Measurements from ENCODE around the gene AP1M1.

Gene AP1M1

DNA sequence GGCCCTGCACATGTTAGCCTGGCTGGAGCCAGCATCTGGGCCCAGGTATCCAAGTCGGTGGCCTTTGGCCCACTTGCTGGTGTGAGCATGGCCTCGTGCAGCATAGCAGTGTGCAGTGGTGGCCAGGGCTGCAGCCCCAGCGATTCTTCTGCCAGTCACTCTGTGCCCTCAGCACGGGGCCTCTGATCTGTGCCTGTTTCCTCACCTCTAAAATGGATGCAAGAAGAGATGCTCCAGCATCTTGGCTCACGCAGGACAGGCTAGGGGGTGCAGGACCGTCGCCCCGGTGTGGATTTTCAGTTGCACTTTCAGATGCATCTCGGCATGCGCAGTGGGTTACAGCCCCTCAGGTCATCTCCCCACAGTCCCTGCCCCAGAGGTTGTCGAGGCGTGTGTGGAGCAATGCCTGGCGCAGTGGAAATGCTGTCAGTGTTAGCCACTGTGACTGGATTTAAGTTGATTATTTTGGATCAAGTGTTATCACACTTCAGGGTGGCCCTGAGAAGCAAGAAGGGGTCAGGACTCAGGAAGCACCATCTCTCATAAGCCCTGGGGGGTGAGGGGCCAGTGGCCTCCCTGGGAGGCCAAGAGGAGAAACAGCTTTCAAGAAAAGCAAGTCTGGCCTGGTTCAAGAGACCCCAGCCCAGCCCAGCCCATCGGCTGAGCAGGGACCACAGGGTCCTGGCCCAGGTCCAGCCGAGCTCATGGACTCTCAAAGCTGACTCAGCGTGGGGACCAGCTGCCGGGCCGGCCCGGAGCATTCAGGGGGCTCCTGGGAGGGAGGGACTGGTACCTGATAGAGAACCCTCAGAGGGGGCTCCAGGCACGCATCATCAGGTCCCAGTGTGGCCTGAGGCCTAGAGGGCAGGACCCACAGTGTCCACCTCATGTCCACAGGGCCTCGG, 27.8 kb downstream of the AP1M1 start:
- H3K27ac Mint-ChIP-seq: no peak overlapping the region
- no peaks in the 10 kb centered on the region for H3K27me3 Mint-ChIP-seq (ENCODE audit: low read depth)
- TF ChIP-seq, protein P1, sequence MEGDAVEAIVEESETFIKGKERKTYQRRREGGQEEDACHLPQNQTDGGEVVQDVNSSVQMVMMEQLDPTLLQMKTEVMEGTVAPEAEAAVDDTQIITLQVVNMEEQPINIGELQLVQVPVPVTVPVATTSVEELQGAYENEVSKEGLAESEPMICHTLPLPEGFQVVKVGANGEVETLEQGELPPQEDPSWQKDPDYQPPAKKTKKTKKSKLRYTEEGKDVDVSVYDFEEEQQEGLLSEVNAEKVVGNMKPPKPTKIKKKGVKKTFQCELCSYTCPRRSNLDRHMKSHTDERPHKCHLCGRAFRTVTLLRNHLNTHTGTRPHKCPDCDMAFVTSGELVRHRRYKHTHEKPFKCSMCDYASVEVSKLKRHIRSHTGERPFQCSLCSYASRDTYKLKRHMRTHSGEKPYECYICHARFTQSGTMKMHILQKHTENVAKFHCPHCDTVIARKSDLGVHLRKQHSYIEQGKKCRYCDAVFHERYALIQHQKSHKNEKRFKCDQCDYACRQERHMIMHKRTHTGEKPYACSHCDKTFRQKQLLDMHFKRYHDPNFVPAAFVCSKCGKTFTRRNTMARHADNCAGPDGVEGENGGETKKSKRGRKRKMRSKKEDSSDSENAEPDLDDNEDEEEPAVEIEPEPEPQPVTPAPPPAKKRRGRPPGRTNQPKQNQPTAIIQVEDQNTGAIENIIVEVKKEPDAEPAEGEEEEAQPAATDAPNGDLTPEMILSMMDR (IDR thresholded peaks at IDR 0.05; ENCODE audit: unreplicated experiment in 3 of 3): no peak
- H3K4me1 Mint-ChIP-seq: no peaks in the 10 kb centered on the region
- peaks cover 46% of the 10 kb centered on the region for H3K36me3 Mint-ChIP-seq (ENCODE audit: low read depth)
- no peak overlapping the region for H3K4me3 Mint-ChIP-seq
- H3K9me3 Mint-ChIP-seq: peaks cover 13% of the 10 kb centered on the region

DNA sequence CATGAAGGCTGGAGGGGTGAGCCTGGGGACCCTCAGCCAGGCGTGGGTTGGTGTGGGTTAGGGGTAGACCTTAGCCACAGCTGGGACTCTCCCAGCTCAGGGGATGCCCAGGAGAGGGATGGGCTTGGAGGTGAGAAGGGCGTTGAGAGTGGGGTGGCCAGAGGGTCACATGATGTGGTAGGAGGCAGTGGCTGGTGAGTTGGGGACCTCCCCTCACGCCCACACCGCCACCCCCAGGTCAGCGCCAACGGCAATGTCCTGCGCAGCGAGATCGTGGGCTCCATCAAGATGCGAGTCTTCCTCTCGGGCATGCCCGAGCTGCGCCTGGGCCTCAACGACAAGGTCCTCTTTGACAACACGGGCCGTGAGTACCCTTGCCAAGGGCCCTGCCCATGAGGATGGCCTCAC, 28.5 kb downstream of the AP1M1 start:
- peaks cover 43% of the 10 kb centered on the region for H3K36me3 Mint-ChIP-seq (ENCODE audit: low read depth)
- no peaks in the 10 kb centered on the region for H3K27me3 Mint-ChIP-seq (ENCODE audit: low read depth)
- no peak overlapping the region for H3K27ac Mint-ChIP-seq
- H3K9me3 Mint-ChIP-seq: peaks cover 8% of the 10 kb centered on the region
- H3K4me1 Mint-ChIP-seq: no peaks in the 10 kb centered on the region
- TF ChIP-seq, protein P1 (IDR thresholded peaks at IDR 0.05; ENCODE audit: unreplicated experiment in 3 of 3): no peak
- H3K4me3 Mint-ChIP-seq: no peak overlapping the region

- Mint-ChIP-seq H3K4me3 (no peak overlapping the region), H3K27ac (no peak overlapping the region), H3K9me3 (peaks cover 4% of the 10 kb centered on the region), H3K27me3 (ENCODE audit: low read depth) (no peaks in the 10 kb centered on the region), H3K36me3 (ENCODE audit: low read depth) (peaks cover 40% of the 10 kb centered on the region), H3K4me1 (no peaks in the 10 kb centered on the region)
- TF ChIP-seq, protein P1 (IDR thresholded peaks at IDR 0.05; ENCODE audit: unreplicated experiment in 3 of 3): no peak
These were observed 29.4 kb downstream of the AP1M1 start for GRCh38 chr19:16226878-16227836.

DNA sequence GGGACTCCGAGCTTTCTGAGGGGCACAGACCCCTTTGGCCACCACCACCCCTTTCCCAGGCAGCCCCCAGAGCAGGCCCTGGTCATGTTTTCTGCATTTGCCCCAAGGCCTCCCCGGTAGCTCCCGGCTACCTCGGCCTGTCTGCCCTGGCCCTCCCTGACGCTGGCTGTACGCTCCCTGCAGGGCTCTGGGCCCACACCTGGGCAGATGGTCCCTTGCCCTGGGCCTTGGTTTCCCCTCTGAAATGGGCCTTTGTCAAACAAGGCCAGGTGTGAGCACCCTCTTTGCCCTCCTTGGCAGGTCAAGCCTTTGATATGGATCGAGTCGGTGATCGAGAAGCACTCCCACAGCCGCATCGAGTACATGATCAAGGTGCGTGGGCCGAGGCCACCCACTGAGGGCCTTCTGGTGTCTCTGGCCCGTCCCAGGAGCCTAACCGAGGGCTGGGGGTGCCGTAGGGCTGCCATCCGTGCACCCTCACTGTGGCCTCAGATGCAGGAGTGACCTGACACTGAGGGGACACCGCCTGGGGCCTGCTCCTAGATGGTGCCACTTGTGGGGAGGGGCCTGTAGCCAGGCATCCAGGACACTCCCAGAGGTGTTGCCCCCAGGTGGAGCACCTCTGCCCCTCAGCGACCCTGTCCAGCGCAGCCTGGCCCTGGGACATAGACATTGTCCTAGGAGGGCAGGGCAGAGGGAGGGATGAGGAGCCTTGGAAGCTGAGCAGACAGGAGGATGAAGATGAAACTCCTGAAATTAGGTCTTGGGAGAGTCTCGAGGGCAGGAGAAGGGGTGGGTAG, 30.3 kb downstream of the AP1M1 start:
- peaks cover 39% of the 10 kb centered on the region for H3K36me3 Mint-ChIP-seq (ENCODE audit: low read depth)
- TF ChIP-seq, protein P1 (IDR thresholded peaks at IDR 0.05; ENCODE audit: unreplicated experiment in 3 of 3): no peak
- H3K27ac Mint-ChIP-seq: no peak overlapping the region
- H3K4me3 Mint-ChIP-seq: no peak overlapping the region
- H3K4me1 Mint-ChIP-seq: no peaks in the 10 kb centered on the region
- H3K27me3 Mint-ChIP-seq (ENCODE audit: low read depth): no peaks in the 10 kb centered on the region
- no peaks in the 10 kb centered on the region for H3K9me3 Mint-ChIP-seq

DNA sequence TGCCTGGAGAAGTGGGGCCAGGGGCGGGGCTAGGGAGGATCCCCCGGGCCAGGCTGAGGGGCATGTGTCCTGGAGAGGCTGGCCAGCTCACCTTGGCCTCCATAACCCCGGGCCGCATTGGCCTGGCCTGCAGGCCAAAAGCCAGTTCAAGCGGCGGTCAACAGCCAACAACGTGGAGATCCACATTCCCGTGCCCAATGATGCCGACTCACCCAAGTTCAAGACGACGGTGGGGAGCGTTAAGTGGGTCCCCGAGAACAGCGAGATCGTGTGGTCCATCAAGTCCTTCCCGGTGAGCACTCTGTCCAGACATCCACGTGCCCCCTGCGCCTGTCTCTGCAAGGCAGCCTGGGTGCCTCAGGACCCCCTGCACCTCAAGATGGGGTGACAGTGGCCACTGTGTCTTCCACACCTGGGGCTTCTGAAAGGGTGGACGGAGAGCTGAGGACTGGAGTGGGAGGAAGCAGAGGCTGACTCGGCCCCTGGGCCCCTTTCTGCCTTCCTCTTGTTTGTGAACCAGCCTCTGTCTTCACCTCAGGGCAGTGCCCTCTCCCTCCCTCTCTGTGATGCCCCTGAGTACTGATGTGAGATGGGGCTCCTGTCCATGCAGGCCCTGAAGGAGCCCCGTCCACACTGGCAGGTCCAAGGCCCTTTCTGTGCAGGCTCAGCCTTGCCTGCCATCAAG, 31.1 kb downstream of the AP1M1 start:
- Mint-ChIP-seq H3K27me3 (ENCODE audit: low read depth) (no peaks in the 10 kb centered on the region), H3K9me3 (no peaks in the 10 kb centered on the region), H3K27ac (no peak overlapping the region), H3K4me3 (no peak overlapping the region), H3K4me1 (no peaks in the 10 kb centered on the region), H3K36me3 (ENCODE audit: low read depth) (peaks cover 32% of the 10 kb centered on the region)
- TF ChIP-seq, protein P1 (IDR thresholded peaks at IDR 0.05; ENCODE audit: unreplicated experiment in 3 of 3): no peak

Data from nephron (organoid).